Ishikawa (cell line): ENCODE measurements around the gene HRH1.

Experiments
- CEBPB ChIP-seq: IDR thresholded peaks from 2 replicates; pipeline ENCODE4 v1.6.1; 2012
- CREB1 ChIP-seq: IDR thresholded peaks from 2 replicates; pipeline ENCODE4 v1.6.1; 2012; ENCODE audit warnings: low read depth
- EGR1 ChIP-seq: IDR thresholded peaks from 2 replicates; pipeline ENCODE4 v1.6.1; 2012
- EP300 ChIP-seq: IDR thresholded peaks from 2 replicates; pipeline ENCODE4 v1.6.1; 2012; ENCODE audit warnings: borderline replicate concordance
- FOXM1 ChIP-seq: IDR thresholded peaks from 2 replicates; pipeline ENCODE4 v1.6.1; 2012; ENCODE audit warnings: low read depth, borderline replicate concordance
- MAX ChIP-seq: IDR thresholded peaks from 2 replicates; pipeline ENCODE4 v1.6.1; 2012
- NFIC ChIP-seq: IDR thresholded peaks from 2 replicates; pipeline ENCODE4 v1.6.1; 2012
- RAD21 ChIP-seq: IDR thresholded peaks from 2 replicates; pipeline ENCODE4 v1.6.1; 2012; ENCODE audit warnings: low read depth
- REST ChIP-seq: IDR thresholded peaks from 2 replicates; pipeline ENCODE4 v1.6.1; 2012; ENCODE audit warnings: low read depth, mild to moderate bottlenecking
- TAF1 ChIP-seq: IDR thresholded peaks from 2 replicates; pipeline ENCODE4 v1.6.1; 2012; ENCODE audit warnings: low read depth, mild to moderate bottlenecking
- TCF12 ChIP-seq: IDR thresholded peaks from 2 replicates; pipeline ENCODE4 v1.6.1; 2012; ENCODE audit warnings: low read depth
- TEAD4 ChIP-seq: IDR thresholded peaks from 2 replicates; pipeline ENCODE4 v1.6.1; 2012
- USF1 ChIP-seq: IDR thresholded peaks from 2 replicates; pipeline ENCODE4 v1.6.1; 2012
- YY1 ChIP-seq: IDR thresholded peaks from 2 replicates; pipeline ENCODE4 v1.6.1; 2012; ENCODE audit warnings: low read depth
- ZBTB7A ChIP-seq: IDR thresholded peaks from 2 replicates; pipeline ENCODE4 v1.6.1; 2012; ENCODE audit warnings: low read depth

The HRH1 gene

GRCh38 chr3:11275926-11276325, 121.6 kb downstream of the HRH1 start:
- TF ChIP-seq EGR1 (no peak), YY1 (no peak), NFIC (no peak), TAF1 (no peak)

GRCh38 chr3:11276901-11277300, 122.6 kb downstream of the HRH1 start:
- TF ChIP-seq MAX (no peak), TEAD4 (no peak), RAD21 (no peak), TAF1 (no peak), FOXM1 (no peak), YY1 (no peak), EP300 (no peak), ZBTB7A (no peak), TCF12 (no peak)

- TF ChIP-seq NFIC (no peak), EGR1 (no peak), CREB1 (no peak), EP300 (no peak), RAD21 (no peak), TCF12 (no peak), TAF1 (no peak), MAX (no peak), CEBPB (no peak), FOXM1 (no peak), USF1 (no peak), YY1 (no peak), TEAD4 (no peak), REST (no peak), ZBTB7A (no peak)
Observed at GRCh38 chr3:11282250-11283138, 128.2 kb downstream of the HRH1 start.

- no peak for TF ChIP-seq EGR1
- no peak for TF ChIP-seq TEAD4
- no peak for TF ChIP-seq USF1
- no peak for TF ChIP-seq CREB1
- no peak for TF ChIP-seq REST
- TF ChIP-seq NFIC: no peak
- no peak for TF ChIP-seq MAX
- no peak for TF ChIP-seq ZBTB7A
Observed at GRCh38 chr3:11283139-11283475, 128.8 kb downstream of the HRH1 start.

GRCh38 chr3:11284011-11284410, 129.7 kb downstream of the HRH1 start:
- TF ChIP-seq MAX (no peak), EGR1 (no peak), EP300 (no peak), RAD21 (no peak), TAF1 (no peak), CEBPB (no peak), FOXM1 (no peak), USF1 (no peak), TEAD4 (no peak), ZBTB7A (no peak), REST (no peak)
